Gastroesophageal sphincter (tissue), 4 donors: ENCODE data around the gene INTS2. TPM values are rescaled to one million over a fixed set of nuclear protein-coding genes. Genes with fewer than 3 reads are reported as not detected.
A peak's percentile ranks its signal among the peaks of the same experiment; 100 is the strongest.

Experiments used
- ATAC-seq: fragments of 150-250 bp; one replicate; pipeline ENCODE4 v1.9.1; 2016; ENCODE audit warnings: mild to moderate bottlenecking, moderate library complexity
- H3K27ac ChIP-seq, 4 donors: fragments of 200-600 bp; sonication (generic) in 3 of 4; 1 replicate in 3 of 4; 2 replicates in 1 of 4; pipeline ENCODE4 v1.5.1; 2016 to 2019
- H3K27me3 ChIP-seq: fragments of 200-600 bp; sonication (generic); one replicate; pipeline ENCODE4 v1.5.1; 2019
- H3K36me3 ChIP-seq, 2 donors: fragments of 200-600 bp; sonication (generic); one replicate each; pipeline ENCODE4 v1.5.1; 2019; ENCODE audit warnings: control low read depth in 1 of 2
- H3K4me1 ChIP-seq, 3 donors: fragments of 200-600 bp; sonication (generic); 1 replicate in 2 of 3; 2 replicates in 1 of 3; pipeline ENCODE4 v1.5.1; 2016 to 2019; ENCODE audit warnings: control low read depth in 2 of 3
- H3K4me3 ChIP-seq, 2 donors: fragments of 200-600 bp; sonication (generic); one replicate each; pipeline ENCODE4 v1.5.1; 2019; ENCODE audit warnings: mild to moderate bottlenecking in 1 of 2, moderate library complexity in 1 of 2
- H3K9me3 ChIP-seq, 3 donors: fragments of 200-600 bp; sonication (generic); one replicate each; pipeline ENCODE4 v1.5.1; 2017 to 2019; ENCODE audit warnings: control low read depth in 2 of 3
- CTCF ChIP-seq, 4 experiments: fragments of 200-600 bp in 2 of 4; fragments of 450-650 bp in 2 of 4; sonication (generic) in 1 of 4; IDR thresholded peaks; one replicate each; pipeline ENCODE4 v1.5.1; 2017 to 2019; ENCODE audit warnings: antibody characterized with exemption in 4 of 4, mild to moderate bottlenecking in 2 of 4, moderate library complexity in 2 of 4
- EP300 ChIP-seq: sonication (generic); formaldehyde crosslinking; IDR thresholded peaks from one replicate; pipeline ENCODE4 v1.6.1; 2017; ENCODE audit warnings: antibody characterized with exemption, mild to moderate bottlenecking
- POLR2A ChIP-seq, 2 donors: fragments of 450-650 bp; IDR thresholded peaks; one replicate each; pipeline ENCODE4 v1.6.1; 2017; ENCODE audit warnings: antibody characterized with exemption in 2 of 2, mild to moderate bottlenecking in 2 of 2, moderate library complexity in 1 of 2
- POLR2AphosphoS5 ChIP-seq: sonication (generic); formaldehyde crosslinking; IDR thresholded peaks from one replicate; pipeline ENCODE4 v1.6.1; 2017; ENCODE audit warnings: antibody characterized with exemption
- WGBS, 2 donors: methylation state at CpG; one replicate each; pipeline ENCODE4 v1.1.5; 2018; ENCODE audit warnings: low coverage in 1 of 2; 5-methylcytosine and 5-hydroxymethylcytosine counted together
- total RNA-seq, 4 donors: library from RNA; depleted of rRNA; stranded (reverse); fragments of >200 nt; gene quantifications; one replicate each; pipeline ENCODE4 v1.1.0, GENCODE V29; 2016

Gene INTS2
- total RNA-seq, 4 donors from 2014 or later: 11.3 to 16.9 (median 14.8) TPM

DNA sequence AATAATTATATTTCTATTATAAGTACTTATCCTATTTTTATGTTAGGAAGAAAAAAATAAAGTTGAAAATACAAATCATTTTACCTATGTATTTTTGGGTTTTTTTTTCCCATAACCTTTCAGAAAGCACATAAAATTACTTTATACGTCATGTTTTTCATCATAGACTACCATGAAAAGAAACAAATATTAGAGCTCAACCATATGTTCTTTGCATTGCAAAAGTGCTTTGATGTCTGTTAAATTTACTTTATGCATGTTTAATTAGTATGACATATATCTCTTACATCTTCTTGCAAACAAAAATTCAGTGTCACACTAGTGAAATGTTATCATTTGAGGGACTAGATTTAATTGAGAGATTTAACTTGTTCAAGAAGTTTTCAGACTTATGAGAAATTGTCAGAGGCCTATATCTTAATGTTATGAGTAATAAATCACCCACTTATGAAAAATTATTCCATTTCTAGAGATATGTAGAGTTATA lies 88.4 kb downstream of the INTS2 start:
- no peak overlapping the region for H3K27ac ChIP-seq
- no peak for ATAC-seq
- WGBS, 2 donors: 90 to 92% methylated on average over 1 of the region's 1 CpG
- no peaks in the 10 kb centered on the region for H3K9me3 ChIP-seq
- TF ChIP-seq POLR2AphosphoS5 (no peak), CTCF (IDR thresholded peaks at IDR 0.05) (no peak), EP300 (no peak), POLR2A (IDR thresholded peaks at IDR 0.05) (no peak)
- no peaks in the 10 kb centered on the region for H3K27me3 ChIP-seq
- H3K4me1 ChIP-seq: no peaks in the 10 kb centered on the region
- H3K4me3 ChIP-seq: no peak overlapping the region
- no peaks in the 10 kb centered on the region for H3K36me3 ChIP-seq

DNA sequence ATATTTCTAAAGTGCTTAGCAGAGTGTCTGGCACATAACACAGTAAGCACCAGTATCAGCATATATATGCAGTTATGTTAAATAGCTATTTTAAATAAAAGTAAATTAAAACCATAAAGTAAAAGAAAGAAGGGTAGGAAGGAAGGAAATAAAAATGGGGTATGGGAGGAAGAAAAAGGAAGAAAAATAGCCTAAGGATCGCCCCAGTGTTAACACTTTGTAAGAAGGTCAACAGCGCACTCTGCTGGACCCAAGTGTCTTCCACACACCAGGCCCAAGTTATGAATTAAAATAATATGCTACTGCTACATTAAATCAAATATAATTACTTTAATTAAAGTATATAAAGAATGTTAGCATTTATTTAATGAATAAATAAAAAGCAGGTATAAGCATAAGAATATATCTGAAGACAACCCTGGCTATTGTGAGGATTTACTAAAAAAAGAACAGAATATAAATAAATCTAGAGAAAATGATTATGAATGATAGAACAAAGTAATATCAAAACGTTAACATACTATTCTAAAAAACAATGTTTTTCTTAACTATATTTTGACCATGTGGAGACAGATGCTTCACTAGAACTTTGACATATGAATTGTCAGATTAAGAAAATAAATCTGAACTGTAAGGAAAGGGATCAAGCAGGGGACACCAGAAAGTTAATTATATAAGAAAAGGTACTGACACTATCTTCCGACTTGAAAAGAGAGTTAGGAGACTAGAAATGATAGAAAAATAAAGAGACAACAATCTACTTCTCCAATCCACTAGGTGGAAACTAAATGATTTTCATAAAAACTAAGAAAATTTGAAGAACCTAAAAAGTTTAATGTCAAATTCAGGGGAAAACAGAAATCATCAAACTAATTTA lies 90.4 kb downstream of the INTS2 start:
- H3K27me3 ChIP-seq: no peaks in the 10 kb centered on the region
- TF ChIP-seq POLR2A (IDR thresholded peaks at IDR 0.05) (no peak), CTCF (IDR thresholded peaks at IDR 0.05) (peak; percentile 30 to 61 (median 38))
- H3K9me3 ChIP-seq: no peaks in the 10 kb centered on the region
- H3K27ac ChIP-seq: no peak overlapping the region
- no peak for ATAC-seq
- H3K36me3 ChIP-seq: no peaks in the 10 kb centered on the region
- H3K4me1 ChIP-seq: no peaks in the 10 kb centered on the region
- no peak overlapping the region for H3K4me3 ChIP-seq
- WGBS, 2 donors: 32 to 44% methylated on average over 4 of the region's 4 CpGs

DNA sequence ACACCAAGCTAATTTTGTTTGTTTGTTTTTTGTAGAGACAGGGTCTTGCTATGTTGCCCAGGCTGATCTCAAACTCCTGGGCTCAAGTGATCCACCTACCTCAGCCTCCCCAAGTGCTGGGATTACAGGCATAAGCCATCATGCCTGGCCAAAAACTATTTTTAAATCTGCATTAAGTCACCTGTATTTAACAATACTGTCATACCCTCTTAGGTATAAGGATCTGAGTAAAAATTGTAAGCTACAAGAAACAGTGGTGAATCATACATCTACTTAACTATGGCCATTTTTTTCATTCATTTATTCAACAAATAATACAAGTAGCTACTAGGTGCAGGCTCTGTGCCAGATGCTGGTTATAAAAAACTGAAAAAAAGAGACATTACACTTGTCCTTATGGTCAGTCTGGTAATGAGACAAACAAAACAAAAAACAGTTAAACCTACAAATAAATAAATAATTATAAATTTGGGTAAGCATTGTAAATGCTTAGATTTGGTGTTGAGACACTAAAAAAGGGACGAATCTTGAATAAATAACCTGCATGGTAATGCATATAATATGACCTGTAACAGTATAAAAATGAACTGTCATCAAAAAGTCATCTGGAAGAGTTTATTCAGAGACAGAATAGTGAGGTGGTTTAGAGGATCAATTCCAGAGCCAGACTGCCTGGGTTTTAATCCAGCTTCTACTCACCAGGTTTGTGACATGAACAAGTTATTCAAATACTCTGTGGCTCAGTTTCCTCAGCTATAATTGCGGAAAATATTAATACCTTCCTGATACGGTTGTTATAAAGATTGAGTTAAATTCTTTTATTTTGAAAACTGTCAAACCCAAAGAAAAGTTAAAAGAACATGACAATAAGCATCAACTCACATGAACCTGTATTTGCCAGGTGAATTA lies 91.3 kb downstream of the INTS2 start:
- Histone ChIP-seq H3K27me3 (no peaks in the 10 kb centered on the region), H3K9me3 (no peaks in the 10 kb centered on the region), H3K4me1 (no peaks in the 10 kb centered on the region), H3K27ac (no peak overlapping the region), H3K4me3 (no peak overlapping the region), H3K36me3 (no peaks in the 10 kb centered on the region)
- ATAC-seq: no peak
- 78 to 86% methylated on average over 3 of the region's 3 CpGs for WGBS, 2 donors
- TF ChIP-seq POLR2A (IDR thresholded peaks at IDR 0.05) (no peak), CTCF (IDR thresholded peaks at IDR 0.05) (no peak), EP300 (no peak), POLR2AphosphoS5 (no peak)

DNA sequence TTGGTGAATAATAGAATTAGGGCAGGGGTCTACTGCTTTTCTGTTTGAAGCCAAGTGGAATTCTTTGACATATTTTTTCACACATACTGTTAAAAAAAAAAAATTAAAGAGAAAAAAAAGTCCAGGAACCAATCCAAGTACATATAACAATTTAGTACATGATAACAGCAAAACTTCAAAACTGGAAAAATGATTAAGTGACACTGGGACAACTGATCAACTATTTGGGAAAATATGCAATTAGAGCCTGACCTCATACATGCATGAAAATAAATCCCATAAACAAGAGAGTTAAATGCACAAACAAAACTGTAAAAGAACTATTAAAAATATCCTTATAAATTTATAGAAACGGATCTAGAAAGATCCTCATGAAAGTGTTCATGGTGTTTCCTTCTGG lies 92.2 kb downstream of the INTS2 start:
- TF ChIP-seq CTCF (IDR thresholded peaks at IDR 0.05) (no peak), POLR2A (IDR thresholded peaks at IDR 0.05) (no peak), EP300 (no peak), POLR2AphosphoS5 (no peak)
- Histone ChIP-seq H3K27ac (no peak overlapping the region), H3K9me3 (no peaks in the 10 kb centered on the region), H3K4me3 (no peak overlapping the region), H3K4me1 (no peaks in the 10 kb centered on the region), H3K36me3 (no peaks in the 10 kb centered on the region), H3K27me3 (no peaks in the 10 kb centered on the region)
- 76 to 79% methylated on average over 1 of the region's 1 CpG for WGBS, 2 donors
- no peak for ATAC-seq
